Ovary (tissue), 9 donors: Measurements from ENCODE around the gene GFRA1. TPM values are rescaled to one million over a fixed set of nuclear protein-coding genes. Genes with fewer than 3 reads are reported as not detected.

Source experiments
- DNase-seq, 5 donors: peaks; one replicate each; pipeline ENCODE4 v3.0.0-alpha.2; 2019 to 2020
- H3K27ac ChIP-seq, 2 donors: fragments of 200-600 bp; one replicate each; pipeline versions ENCODE4 v1.5.1 to v1.8.0; 2019 to 2022
- H3K27me3 ChIP-seq: fragments of 200-600 bp; one replicate; pipeline ENCODE4 v1.8.0; 2022
- H3K36me3 ChIP-seq: fragments of 200-600 bp; sonication (generic); one replicate; pipeline ENCODE4 v1.5.1; 2019
- H3K4me1 ChIP-seq: one replicate; pipeline ENCODE4 v1.8.1; 2013; ENCODE audit warnings: mild to moderate bottlenecking, moderate library complexity; ENCODE audit not compliant: insufficient read depth
- H3K4me3 ChIP-seq: fragments of 200-600 bp; sonication (generic); one replicate; pipeline ENCODE4 v1.5.1; 2017
- H3K9me3 ChIP-seq, 2 donors: fragments of 200-600 bp in 1 of 2; sonication (generic) in 1 of 2; one replicate each; pipeline versions ENCODE4 v1.5.1 to v1.8.1; 2013 to 2019; ENCODE audit warnings: mild to moderate bottlenecking in 1 of 2, moderate library complexity in 1 of 2
- CTCF ChIP-seq, 3 donors: fragments of 450-650 bp in 2 of 3; fragments of 200-600 bp in 1 of 3; IDR thresholded peaks; one replicate each; pipeline versions ENCODE4 v1.5.1 to v1.8.0; 2016 to 2022; ENCODE audit warnings: antibody characterized with exemption in 3 of 3, mild to moderate bottlenecking in 1 of 3
- EP300 ChIP-seq: sonication (generic); formaldehyde crosslinking; IDR thresholded peaks from one replicate; pipeline ENCODE4 v1.6.1; 2017; ENCODE audit warnings: antibody characterized with exemption
- POLR2A ChIP-seq: fragments of 450-650 bp; IDR thresholded peaks from one replicate; pipeline ENCODE4 v1.6.1; 2017; ENCODE audit warnings: antibody characterized with exemption, mild to moderate bottlenecking, moderate library complexity
- WGBS, 3 donors: extraction: QIAGEN DNeasy Blood & Tissue Kit in 1 of 3; methylation state at CpG; one replicate each; pipeline versions ENCODE4 v1.1.5 to v1.1.7; 2013 to 2017; 5-methylcytosine and 5-hydroxymethylcytosine counted together
- intact Hi-C, 4 donors: fragments of 100-400 bp; cut with DNase I; formaldehyde crosslinking; loops; one replicate each; pipeline versions ENCODE4 v1.11.0 to v1.15.1; 2022 to 2023
- polyA plus RNA-seq, 2 donors: library from polyadenylated mRNA; stranded (reverse); fragments of 200-250 nt in 1 of 2; fragments of 350-450 nt in 1 of 2; fragmentation: Illumina TruSeq in 1 of 2; extraction: RNeasy Lipid Tissue Mini Kit (QIAGEN cat#74804) in 1 of 2; gene quantifications; one replicate each; pipeline ENCODE4 v1.2.3, GENCODE V29; 2013 to 2014
- total RNA-seq, 7 donors: library from RNA; depleted of rRNA in 2 of 7; stranded (reverse); fragments of >200 nt in 2 of 7; fragmentation: NEBNext Ultra II Directional in 3 of 7; extraction: Animal tissue kit (Norgen Biotek cat#: 25700) in 3 of 7; gene quantifications; one replicate each; pipeline versions ENCODE4 v1.1.0 to v1.2.4, GENCODE V29; 2016 to 2023
- donor health status: DM: no; HTN: no; CAD: no; lungs with moderate emphysema.
- donor health status: DM: no; HTN: no; CAD: no.
- donor health status: Bipolar disorder and iron deficiency.
- donor health status: DM: yes; HTN: yes; CAD: no.
- donor health status: DM: no; HTN: no; CAD: no.
- donor health status: DM: yes; HTN: yes; CAD: no.

The GFRA1 gene
- total and polyA plus RNA-seq, 9 donors = 3.1 to 28.4 (median 11.8) TPM

- DNase-seq = no peak
- intact Hi-C loops = no loop called here
- Histone ChIP-seq H3K27ac (no peak overlapping the region), H3K4me1 (peaks cover 2% of the 10 kb centered on the region), H3K9me3 (no peaks in the 10 kb centered on the region), H3K27me3 (no peaks in the 10 kb centered on the region), H3K36me3 (no peaks in the 10 kb centered on the region), H3K4me3 (no peak overlapping the region)
- 58 to 75% (median 62%) methylated on average over 7 of the region's 7 CpGs for WGBS, 3 donors
- TF ChIP-seq POLR2A = no peak
- no peak for TF ChIP-seq CTCF (IDR thresholded peaks at IDR 0.05)
- TF ChIP-seq EP300 = no peak
Observed at GRCh38 chr10:116097239-116097784, 175.7 kb downstream of the GFRA1 start.

- Histone ChIP-seq H3K9me3 (no peaks in the 10 kb centered on the region), H3K4me1 (peaks cover 2% of the 10 kb centered on the region), H3K27ac (no peak overlapping the region), H3K36me3 (no peaks in the 10 kb centered on the region), H3K4me3 (no peak overlapping the region), H3K27me3 (no peaks in the 10 kb centered on the region)
- WGBS, 3 donors = 26 to 59% (median 36%) methylated on average over 13 of the region's 13 CpGs
- intact Hi-C loops = no loop called here
- TF ChIP-seq EP300 (no peak), POLR2A (no peak), CTCF (IDR thresholded peaks at IDR 0.05) (no peak)
- DNase-seq = no peak
Observed at GRCh38 chr10:116096526-116096925, 176.5 kb downstream of the GFRA1 start.

- no peak for TF ChIP-seq EP300
- TF ChIP-seq CTCF (IDR thresholded peaks at IDR 0.05) = no peak
- TF ChIP-seq POLR2A = no peak
- no peak overlapping the region for H3K4me3 ChIP-seq
Observed at GRCh38 chr10:116094356-116094755, 178.7 kb downstream of the GFRA1 start.

GRCh38 chr10:116093031-116093430, 180.0 kb downstream of the GFRA1 start:
- 84 to 89% (median 84%) methylated on average over 9 of the region's 9 CpGs for WGBS, 3 donors
- Histone ChIP-seq H3K9me3 (no peaks in the 10 kb centered on the region), H3K27ac (no peak overlapping the region), H3K36me3 (no peaks in the 10 kb centered on the region), H3K27me3 (no peaks in the 10 kb centered on the region), H3K4me1 (peaks cover 2% of the 10 kb centered on the region), H3K4me3 (no peak overlapping the region)
- no peak for DNase-seq
- intact Hi-C loops = no loop called here
- TF ChIP-seq CTCF (IDR thresholded peaks at IDR 0.05) (no peak), POLR2A (no peak), EP300 (no peak)

More at GRCh38 chr10:116094356-116094755, 178.7 kb downstream of the GFRA1 start:
- Histone ChIP-seq H3K4me1 (peaks cover 2% of the 10 kb centered on the region), H3K27ac (no peak overlapping the region), H3K9me3 (no peaks in the 10 kb centered on the region), H3K27me3 (no peaks in the 10 kb centered on the region), H3K36me3 (no peaks in the 10 kb centered on the region)
- no peak for DNase-seq
- intact Hi-C loops = no loop called here
- WGBS, 3 donors = 88 to 92% (median 88%) methylated on average over 6 of the region's 6 CpGs
